Erythroblast (primary cell): Measurements from ENCODE around the gene MT1H.
"Not testable (repeated sequence)": the region's sequence is repeated elsewhere in the genome, so short reads cannot be mapped to it uniquely, and the experiment has no call there.

Experiments
- DNase-seq, 2 experiments: peaks; one replicate each; lab custom pipeline; 2025; lab: John Stamatoyannopoulos, UW
- GATA1 ChIP-seq: IDR thresholded peaks from 2 replicates; pipeline ENCODE4 v1.6.1; 2011; ENCODE audit warnings: low read depth, mild to moderate bottlenecking, control low read depth, low read length, moderate library complexity
- POLR2A ChIP-seq: IDR thresholded peaks from 2 replicates; pipeline ENCODE4 v1.6.1; 2011; ENCODE audit warnings: mild to moderate bottlenecking, low read length

The MT1H gene

DNA sequence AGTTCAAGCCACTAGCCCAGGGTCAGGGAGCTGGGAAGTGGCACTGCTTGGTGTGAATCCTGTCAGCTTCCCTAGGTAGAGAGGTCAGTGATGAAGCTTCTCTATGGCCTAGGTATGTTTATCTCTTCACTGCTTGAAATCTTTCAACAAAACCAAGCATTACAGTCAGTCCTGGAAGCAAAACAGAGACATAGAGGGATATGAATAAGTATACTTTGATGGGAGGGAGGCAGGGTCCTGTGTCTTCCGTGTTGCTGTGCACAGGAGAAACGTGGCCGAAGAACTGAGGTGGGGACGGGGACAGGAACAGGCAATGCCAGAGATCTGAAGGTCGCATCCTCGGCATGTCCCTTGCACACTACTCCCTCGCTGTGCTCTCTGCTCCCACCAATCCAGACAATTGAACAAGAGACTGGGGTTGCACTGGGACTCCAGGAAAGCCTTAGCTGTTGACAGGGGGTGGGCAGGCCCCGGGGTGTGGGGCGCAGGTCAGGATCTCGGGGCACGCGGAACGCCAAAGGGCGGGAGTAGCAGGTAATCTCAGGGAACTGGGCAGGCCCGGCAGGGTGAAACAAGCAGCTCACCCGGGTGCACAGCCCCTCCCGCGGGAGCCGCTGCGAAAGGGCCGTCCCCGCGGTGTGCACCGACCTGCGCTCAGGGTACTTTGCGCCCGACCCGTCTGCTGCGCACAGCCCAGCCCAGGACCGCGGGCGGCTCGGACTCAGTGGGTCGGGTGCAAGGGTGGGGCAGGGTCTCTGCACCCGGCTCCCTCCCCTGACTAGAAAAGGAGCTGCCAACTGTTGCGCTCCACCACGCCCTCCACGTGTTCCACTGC is at the start of gene MT1H:
MT1H (plus strand) TSS at position 810 of the 835 bp plus-strand sequence. CDS start 71 bp downstream, outside the sequence.
- DNase-seq, result peak in 1 of 2 experiments; percentile 36
- TF ChIP-seq GATA1 (no peak), POLR2A (no peak)

DNA sequence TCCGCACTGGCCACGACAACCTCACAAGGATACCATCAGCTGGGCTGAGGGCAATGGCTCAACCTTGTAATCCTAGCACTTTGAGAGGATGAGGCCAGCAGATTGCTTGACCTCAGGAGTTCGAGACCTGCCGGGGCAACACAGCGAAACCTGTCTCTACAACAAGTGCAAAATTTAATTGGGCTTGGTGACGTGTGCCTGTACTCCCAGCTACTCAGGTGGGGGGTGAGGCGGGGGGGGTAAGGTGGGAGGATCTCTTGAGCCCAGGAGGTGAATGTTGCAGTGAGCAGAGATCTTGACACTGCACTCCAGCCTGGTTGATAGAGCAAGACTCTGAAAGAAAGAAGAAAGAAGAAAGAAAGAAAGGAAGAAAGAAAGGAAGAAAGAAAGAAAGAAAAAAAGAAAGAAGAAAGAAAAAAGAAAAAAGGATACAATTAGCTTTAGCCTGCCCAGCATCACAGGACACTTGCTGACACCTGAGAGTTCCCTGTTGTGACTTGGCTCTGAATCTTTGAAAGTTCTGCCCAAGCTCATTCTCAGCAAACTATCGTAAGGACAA is 49.2 kb upstream of the MT1H start:
- no peak for TF ChIP-seq POLR2A
- TF ChIP-seq GATA1, result no peak
- no peak for DNase-seq

DNA sequence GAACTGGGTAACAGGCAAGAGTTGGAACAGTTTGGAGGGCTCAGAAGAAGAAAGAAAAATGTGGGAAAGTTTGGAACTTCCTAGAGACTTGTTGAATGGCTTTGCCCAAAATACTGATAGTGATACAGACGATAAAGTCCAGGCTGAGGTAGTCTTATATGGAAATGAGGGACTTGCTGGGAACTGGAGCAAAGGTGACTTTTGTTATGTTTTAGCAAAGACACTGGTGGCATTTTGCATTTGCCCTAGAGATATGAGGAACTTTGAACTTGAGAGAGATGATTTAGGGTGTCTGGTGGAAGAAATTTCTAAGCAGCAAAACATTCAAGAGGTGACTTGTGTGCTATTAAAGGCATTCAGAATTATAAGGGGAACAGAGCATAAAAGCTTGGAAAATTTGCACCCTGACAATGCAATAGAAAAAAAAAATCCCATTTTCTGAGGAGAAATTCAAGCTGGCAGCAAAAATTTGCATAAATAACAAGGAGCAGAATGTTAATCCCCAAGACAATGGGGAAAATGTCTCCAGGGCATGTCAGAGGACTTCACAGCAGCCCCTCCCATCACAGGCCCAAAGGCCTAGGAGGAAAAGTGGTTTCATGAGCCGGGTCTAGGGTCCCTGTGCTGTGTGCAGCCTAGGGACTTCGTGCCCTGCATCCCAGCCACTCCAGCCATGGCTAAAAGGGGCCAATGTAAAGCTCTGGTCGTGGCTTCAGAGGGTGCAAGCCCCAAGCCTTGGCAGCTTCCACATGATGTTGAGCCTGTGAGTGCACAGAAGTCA is 47.8 kb upstream of the MT1H start:
- not testable (repeated sequence) for DNase-seq

DNA sequence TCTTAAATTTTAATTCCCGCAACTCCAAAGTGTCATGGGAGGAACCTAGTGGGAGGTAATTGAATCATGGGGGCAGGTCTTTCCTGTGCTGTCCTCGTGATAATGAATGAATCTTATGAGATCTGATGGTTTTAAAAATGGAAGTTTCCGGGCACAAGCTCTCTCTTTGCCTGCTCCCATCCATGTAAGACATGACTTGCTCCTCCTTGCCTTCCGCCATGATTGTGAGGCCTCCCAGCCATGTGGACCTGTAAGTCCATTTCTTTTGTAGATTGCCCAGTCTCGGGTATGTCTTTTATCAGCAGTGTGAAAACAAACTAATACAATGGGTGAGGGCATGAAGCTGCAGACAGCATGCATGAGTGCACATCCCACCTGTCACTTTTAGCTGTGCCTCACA is 46.4 kb upstream of the MT1H start:
- not testable (repeated sequence) for DNase-seq

DNA sequence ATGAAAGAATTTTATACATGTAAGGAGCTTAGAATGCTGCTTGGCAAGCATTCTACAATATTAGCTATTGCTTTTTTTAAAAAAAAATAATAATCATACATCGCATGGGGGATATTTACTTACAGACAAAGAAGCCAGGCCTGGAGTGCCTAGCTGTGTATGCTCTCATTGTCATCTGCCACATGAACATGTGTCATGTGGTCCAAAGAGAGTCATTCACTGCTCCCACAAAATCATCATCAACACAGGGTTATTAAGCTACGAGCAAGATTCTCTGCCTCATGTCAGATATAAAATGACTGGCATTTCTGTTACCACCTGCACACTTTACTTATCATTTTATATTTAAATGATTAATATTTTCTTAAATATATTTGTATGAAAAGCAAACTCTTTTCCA is 46.0 kb upstream of the MT1H start:
- no peak for DNase-seq
- TF ChIP-seq GATA1, result no peak
- no peak for TF ChIP-seq POLR2A

DNA sequence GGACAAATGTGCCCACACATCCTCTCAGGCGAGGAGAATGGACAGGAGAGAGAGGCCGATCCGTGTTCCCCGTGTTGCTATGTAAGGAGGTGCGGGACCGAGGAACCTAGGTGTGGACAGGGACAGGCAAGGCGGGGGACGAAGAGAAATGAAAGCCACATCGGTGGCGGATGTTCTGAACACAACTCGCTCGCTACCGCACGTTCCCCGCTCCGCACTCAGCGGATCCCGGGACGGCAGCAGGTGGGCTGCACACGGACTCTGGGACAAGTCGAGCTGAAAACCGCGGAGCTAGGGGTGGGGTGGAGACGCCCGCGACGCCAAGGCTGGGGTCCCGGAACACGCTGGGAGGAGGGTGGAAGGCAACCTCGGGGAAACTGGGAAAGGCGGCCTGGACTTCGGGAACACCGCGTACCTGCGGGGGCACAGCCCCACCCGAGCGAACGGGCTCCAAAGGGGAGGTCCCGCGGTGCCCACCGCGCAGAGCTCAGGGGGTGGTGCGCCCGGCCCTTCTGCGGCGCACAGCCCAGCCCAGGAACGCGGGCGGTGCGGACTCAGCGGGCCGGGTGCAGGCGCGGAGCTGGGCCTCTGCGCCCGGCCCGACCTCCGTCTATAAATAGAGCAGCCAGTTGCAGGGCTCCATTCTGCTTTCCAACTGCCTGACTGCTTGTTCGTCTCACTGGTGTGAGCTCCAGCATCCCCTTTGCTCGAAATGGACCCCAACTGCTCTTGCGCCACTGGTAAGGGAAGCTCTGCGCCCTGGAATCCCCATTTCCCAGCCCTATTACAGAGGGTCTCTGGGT is 44.3 kb upstream of the MT1H start, which contains the start of gene MT1E:
MT1E (plus strand) TSS at position 642 of the 803 bp plus-strand sequence; CDS start at position 713, 71 bp downstream.
- peak in 1 of 2 experiments; percentile 30 for DNase-seq
- TF ChIP-seq GATA1, result no peak
- TF ChIP-seq POLR2A, result no peak

DNA sequence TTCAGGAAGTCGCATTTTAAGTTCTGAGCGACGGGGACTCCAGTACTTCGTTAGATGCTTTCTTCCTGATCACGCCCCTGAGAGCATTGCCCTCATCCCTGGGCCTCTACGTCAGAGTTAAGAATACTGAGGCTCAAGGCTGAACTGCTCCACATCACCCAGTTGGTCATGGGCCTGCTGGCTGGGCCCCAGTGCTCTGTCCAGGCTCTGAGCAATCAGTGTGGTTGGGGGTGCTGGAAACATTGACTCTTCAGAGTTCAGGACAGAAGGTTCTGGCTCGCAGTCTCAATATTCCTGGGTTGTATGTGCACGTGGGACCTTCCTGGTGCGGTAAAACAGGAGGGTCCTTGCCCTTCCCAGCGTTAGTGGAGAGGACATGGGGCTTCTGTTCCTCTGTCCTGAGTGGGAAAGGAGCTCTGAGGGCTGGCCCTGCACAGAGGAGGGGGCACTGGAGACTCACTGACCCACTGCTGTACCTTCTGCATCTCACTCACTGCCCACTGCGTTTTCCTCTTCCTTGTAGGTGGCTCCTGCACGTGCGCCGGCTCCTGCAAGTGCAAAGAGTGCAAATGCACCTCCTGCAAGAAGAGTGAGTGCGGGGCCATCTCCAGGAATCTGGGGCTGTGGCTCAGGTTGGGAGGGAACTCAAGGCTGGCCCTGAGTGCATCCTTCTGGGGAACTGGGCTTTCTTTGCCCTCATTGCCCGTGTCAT is 43.5 kb upstream of the MT1H start:
- TF ChIP-seq GATA1, result no peak
- no peak for DNase-seq

DNA sequence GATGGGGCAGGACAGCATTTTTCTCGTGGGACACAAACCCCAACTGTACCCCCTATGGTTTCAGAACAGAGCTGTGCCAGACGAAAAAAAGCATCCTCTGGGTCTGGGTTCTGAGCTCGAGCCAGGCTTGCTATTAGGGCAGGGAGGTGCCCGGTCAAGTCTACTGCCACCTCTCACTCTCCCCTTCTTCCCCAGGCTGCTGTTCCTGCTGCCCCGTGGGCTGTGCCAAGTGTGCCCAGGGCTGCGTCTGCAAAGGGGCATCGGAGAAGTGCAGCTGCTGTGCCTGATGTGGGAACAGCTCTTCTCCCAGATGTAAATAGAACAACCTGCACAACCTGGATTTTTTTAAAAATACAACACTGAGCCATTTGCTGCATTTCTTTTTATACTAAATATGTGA is 42.9 kb upstream of the MT1H start:
- TF ChIP-seq GATA1, result no peak
- TF ChIP-seq POLR2A, result no peak

DNA sequence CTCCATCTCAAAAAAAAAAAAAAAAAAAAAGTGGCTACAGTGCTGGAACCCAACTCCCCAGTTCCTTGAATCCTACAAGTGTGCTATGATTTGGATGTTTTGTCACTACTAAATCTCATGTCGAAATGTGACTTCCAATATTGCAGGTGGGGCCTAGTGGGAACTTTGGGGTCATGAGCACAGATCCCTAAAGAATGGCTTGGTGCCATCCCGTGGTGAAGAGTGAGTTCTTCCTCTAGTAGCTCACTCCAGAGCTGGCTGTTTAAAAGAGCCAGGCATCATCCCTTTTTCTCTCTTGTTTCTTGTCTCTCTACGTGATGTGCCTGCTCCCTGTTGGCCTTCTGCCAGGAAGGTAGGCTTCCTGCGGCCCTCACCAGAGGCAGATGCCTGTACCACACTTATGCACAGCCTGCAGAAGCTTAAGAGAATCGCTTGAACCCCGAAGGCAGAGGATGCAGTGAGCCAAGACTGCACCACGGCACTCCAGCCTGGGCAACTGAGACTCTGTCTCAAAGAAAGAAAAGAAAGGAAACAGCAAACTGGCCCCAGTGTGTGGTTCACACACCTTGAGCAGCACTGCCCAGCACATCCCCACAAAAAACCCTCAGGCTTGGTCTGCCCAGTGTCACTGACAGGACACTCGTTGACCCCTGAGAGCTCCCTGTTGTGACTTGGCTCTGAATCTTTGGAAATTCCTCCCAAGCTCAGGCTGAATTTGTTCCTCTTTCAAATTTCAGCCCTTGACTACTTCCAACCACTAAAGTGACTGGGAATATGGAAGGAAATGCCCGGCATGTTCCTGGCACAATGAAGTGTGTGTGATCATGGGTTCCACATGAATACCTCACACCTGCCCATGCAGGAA is 40.9 kb upstream of the MT1H start:
- no peak for DNase-seq
- TF ChIP-seq POLR2A, result no peak
- no peak for TF ChIP-seq GATA1

More for the DNA sequence above, 42.9 kb upstream of the MT1H start:
- DNase-seq, result no peak

DNA sequence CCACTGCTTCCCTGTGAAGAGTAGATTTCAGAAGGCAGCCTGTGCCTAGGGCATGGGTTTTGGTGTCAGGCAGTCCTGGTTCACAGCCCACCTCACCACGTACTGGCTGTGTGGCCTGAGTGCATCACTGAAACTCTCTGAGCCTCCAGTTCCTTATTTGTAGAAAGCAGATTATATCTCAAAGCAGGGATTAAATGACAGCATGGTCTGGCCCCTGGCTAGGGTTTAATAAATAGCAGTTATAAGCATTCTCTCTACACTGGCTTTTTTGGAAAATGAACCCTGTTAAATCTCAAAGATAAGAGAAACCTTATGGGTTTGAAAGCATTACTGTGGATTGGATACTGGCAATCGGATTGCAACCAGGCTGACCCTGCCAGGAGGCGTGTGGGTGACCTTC is 40.1 kb upstream of the MT1H start:
- DNase-seq, result no peak
- TF ChIP-seq POLR2A (no peak), GATA1 (no peak)

DNA sequence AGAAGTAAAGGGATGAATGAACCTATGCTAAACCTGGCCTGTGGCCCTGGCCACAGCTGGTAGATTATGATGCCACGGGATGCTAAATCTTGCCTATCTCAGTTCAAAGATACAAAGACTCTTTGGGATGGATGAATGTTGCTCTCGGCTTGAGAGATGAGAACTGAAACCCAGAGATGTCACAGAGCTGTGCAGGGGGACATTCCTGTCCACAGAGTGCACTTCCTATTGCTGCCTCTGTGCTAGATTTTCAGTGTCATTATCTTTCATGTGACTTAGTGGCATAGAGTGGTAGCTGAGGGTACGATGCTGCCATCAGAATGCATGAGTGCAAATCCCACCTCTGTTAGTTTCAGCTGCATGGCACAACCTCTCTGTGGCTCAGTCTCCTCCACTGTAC is 39.5 kb upstream of the MT1H start:
- DNase-seq, result no peak
- TF ChIP-seq POLR2A, result no peak
- TF ChIP-seq GATA1, result no peak

DNA sequence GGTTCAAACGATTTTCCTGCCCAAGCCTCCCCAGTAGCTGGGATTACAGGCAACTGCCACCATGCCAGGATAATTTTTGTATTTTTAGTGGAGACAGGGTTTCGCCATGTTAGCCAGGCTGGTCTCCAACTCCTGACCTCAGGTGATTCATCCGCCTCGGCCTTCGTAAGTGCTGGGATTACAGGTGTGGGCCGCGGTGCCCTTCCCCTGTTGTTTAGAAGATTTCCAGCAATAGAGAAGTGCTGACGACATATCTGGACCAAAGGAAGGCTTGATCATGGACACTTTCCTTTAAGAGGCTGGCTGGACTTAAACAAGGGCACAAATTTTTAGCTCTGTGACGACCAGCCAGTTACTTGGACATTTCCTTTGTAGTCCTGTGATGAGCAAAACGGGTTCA is 38.4 kb upstream of the MT1H start:
- TF ChIP-seq POLR2A, result no peak
- DNase-seq, result no peak
